ENCODE data around the gene CTNNA3.
"Not testable (repeated sequence)": the region's sequence is repeated elsewhere in the genome, so short reads cannot be mapped to it uniquely, and the experiment has no call there.

Gene CTNNA3

GRCh38 chr10:66365686-66366085 is 1330.3 kb downstream of the CTNNA3 start:
- H3K4me1 ChIP-seq (ENCODE audit: control insufficient read depth, insufficient read depth, low read length): no peaks in the 10 kb centered on the region
- DNase-seq (ENCODE audit: low read depth): peak; percentile 24
- H3K27me3 ChIP-seq (replicated peaks; ENCODE audit: control insufficient read depth, insufficient read depth, low read length): no peaks in the 10 kb centered on the region
- no peaks in the 10 kb centered on the region for H3K36me3 ChIP-seq (ENCODE audit: control insufficient read depth, insufficient read depth, low read length, severe bottlenecking)
- no peak overlapping the region for H3K4me3 ChIP-seq (ENCODE audit: low read length)
- no peak overlapping the region for H3K9ac ChIP-seq (ENCODE audit: low read length)
- H3K9me3 ChIP-seq (ENCODE audit: control insufficient read depth, low read length): no peaks in the 10 kb centered on the region

GRCh38 chr10:66362522-66362921 is 1333.5 kb downstream of the CTNNA3 start:
- Histone ChIP-seq H3K4me3 (ENCODE audit: low read length) (no peak overlapping the region), H3K9me3 (ENCODE audit: control insufficient read depth, low read length) (no peaks in the 10 kb centered on the region), H3K4me1 (ENCODE audit: control insufficient read depth, insufficient read depth, low read length) (no peaks in the 10 kb centered on the region), H3K9ac (ENCODE audit: low read length) (no peak overlapping the region), H3K27me3 (replicated peaks; ENCODE audit: control insufficient read depth, insufficient read depth, low read length) (no peaks in the 10 kb centered on the region), H3K36me3 (ENCODE audit: control insufficient read depth, insufficient read depth, low read length, severe bottlenecking) (no peaks in the 10 kb centered on the region)
- DNase-seq (ENCODE audit: low read depth): no peak

- DNase-seq (ENCODE audit: low read depth); H3K36me3 ChIP-seq (ENCODE audit: control insufficient read depth, insufficient read depth, low read length, severe bottlenecking); H3K9me3 ChIP-seq (ENCODE audit: control insufficient read depth, low read length); H3K4me3 ChIP-seq (ENCODE audit: low read length); H3K4me1 ChIP-seq (ENCODE audit: control insufficient read depth, insufficient read depth, low read length); H3K27me3 ChIP-seq (replicated peaks; ENCODE audit: control insufficient read depth, insufficient read depth, low read length); H3K9ac ChIP-seq (ENCODE audit: low read length): not testable (repeated sequence)
These were observed 1342.2 kb downstream of the CTNNA3 start for GRCh38 chr10:66353822-66354221.

GRCh38 chr10:66353422-66353821 is 1342.6 kb downstream of the CTNNA3 start:
- H3K9me3 ChIP-seq (ENCODE audit: control insufficient read depth, low read length): no peaks in the 10 kb centered on the region
- H3K27me3 ChIP-seq (replicated peaks; ENCODE audit: control insufficient read depth, insufficient read depth, low read length): no peaks in the 10 kb centered on the region
- no peaks in the 10 kb centered on the region for H3K4me1 ChIP-seq (ENCODE audit: control insufficient read depth, insufficient read depth, low read length)
- H3K36me3 ChIP-seq (ENCODE audit: control insufficient read depth, insufficient read depth, low read length, severe bottlenecking): no peaks in the 10 kb centered on the region
- no peak overlapping the region for H3K4me3 ChIP-seq (ENCODE audit: low read length)
- no peak overlapping the region for H3K9ac ChIP-seq (ENCODE audit: low read length)
- peak; percentile 35 for DNase-seq (ENCODE audit: low read depth)

- Histone ChIP-seq H3K9ac (ENCODE audit: low read length) (no peak overlapping the region), H3K4me1 (ENCODE audit: control insufficient read depth, insufficient read depth, low read length) (no peaks in the 10 kb centered on the region), H3K9me3 (ENCODE audit: control insufficient read depth, low read length) (peaks cover 5% of the 10 kb centered on the region), H3K27me3 (replicated peaks; ENCODE audit: control insufficient read depth, insufficient read depth, low read length) (no peaks in the 10 kb centered on the region), H3K4me3 (ENCODE audit: low read length) (no peak overlapping the region), H3K36me3 (ENCODE audit: control insufficient read depth, insufficient read depth, low read length, severe bottlenecking) (no peaks in the 10 kb centered on the region)
- DNase-seq (ENCODE audit: low read depth): no peak
These were observed 1345.2 kb downstream of the CTNNA3 start for GRCh38 chr10:66350622-66351399.

GRCh38 chr10:66349726-66350125 is 1346.3 kb downstream of the CTNNA3 start:
- Histone ChIP-seq H3K36me3 (ENCODE audit: control insufficient read depth, insufficient read depth, low read length, severe bottlenecking) (no peaks in the 10 kb centered on the region), H3K9me3 (ENCODE audit: control insufficient read depth, low read length) (peaks cover 8% of the 10 kb centered on the region), H3K27me3 (replicated peaks; ENCODE audit: control insufficient read depth, insufficient read depth, low read length) (no peaks in the 10 kb centered on the region), H3K4me3 (ENCODE audit: low read length) (no peak overlapping the region), H3K9ac (ENCODE audit: low read length) (no peak overlapping the region), H3K4me1 (ENCODE audit: control insufficient read depth, insufficient read depth, low read length) (no peaks in the 10 kb centered on the region)
- peak; percentile 27 for DNase-seq (ENCODE audit: low read depth)

- Histone ChIP-seq H3K9me3 (ENCODE audit: control insufficient read depth, low read length) (peaks cover 8% of the 10 kb centered on the region), H3K27me3 (replicated peaks; ENCODE audit: control insufficient read depth, insufficient read depth, low read length) (no peaks in the 10 kb centered on the region), H3K4me1 (ENCODE audit: control insufficient read depth, insufficient read depth, low read length) (no peaks in the 10 kb centered on the region), H3K36me3 (ENCODE audit: control insufficient read depth, insufficient read depth, low read length, severe bottlenecking) (no peaks in the 10 kb centered on the region), H3K4me3 (ENCODE audit: low read length) (no peak overlapping the region), H3K9ac (ENCODE audit: low read length) (no peak overlapping the region)
- DNase-seq (ENCODE audit: low read depth): no peak
These were observed 1346.9 kb downstream of the CTNNA3 start for GRCh38 chr10:66349076-66349475.

GRCh38 chr10:66337211-66337610 is 1358.8 kb downstream of the CTNNA3 start:
- no peaks in the 10 kb centered on the region for H3K36me3 ChIP-seq (ENCODE audit: control insufficient read depth, insufficient read depth, low read length, severe bottlenecking)
- no peak for DNase-seq (ENCODE audit: low read depth)
- no peaks in the 10 kb centered on the region for H3K27me3 ChIP-seq (replicated peaks; ENCODE audit: control insufficient read depth, insufficient read depth, low read length)
- no peak overlapping the region for H3K4me3 ChIP-seq (ENCODE audit: low read length)
- peaks cover 4% of the 10 kb centered on the region for H3K9me3 ChIP-seq (ENCODE audit: control insufficient read depth, low read length)
- no peaks in the 10 kb centered on the region for H3K4me1 ChIP-seq (ENCODE audit: control insufficient read depth, insufficient read depth, low read length)
- no peak overlapping the region for H3K9ac ChIP-seq (ENCODE audit: low read length)

GRCh38 chr10:66336791-66337190 is 1359.2 kb downstream of the CTNNA3 start:
- no peaks in the 10 kb centered on the region for H3K4me1 ChIP-seq (ENCODE audit: control insufficient read depth, insufficient read depth, low read length)
- H3K9ac ChIP-seq (ENCODE audit: low read length): no peak overlapping the region
- H3K9me3 ChIP-seq (ENCODE audit: control insufficient read depth, low read length): peaks cover 4% of the 10 kb centered on the region
- no peaks in the 10 kb centered on the region for H3K36me3 ChIP-seq (ENCODE audit: control insufficient read depth, insufficient read depth, low read length, severe bottlenecking)
- no peaks in the 10 kb centered on the region for H3K27me3 ChIP-seq (replicated peaks; ENCODE audit: control insufficient read depth, insufficient read depth, low read length)
- no peak for DNase-seq (ENCODE audit: low read depth)
- H3K4me3 ChIP-seq (ENCODE audit: low read length): no peak overlapping the region

GRCh38 chr10:66335753-66336152 is 1360.2 kb downstream of the CTNNA3 start:
- H3K4me1 ChIP-seq (ENCODE audit: control insufficient read depth, insufficient read depth, low read length); H3K36me3 ChIP-seq (ENCODE audit: control insufficient read depth, insufficient read depth, low read length, severe bottlenecking); DNase-seq (ENCODE audit: low read depth); H3K9ac ChIP-seq (ENCODE audit: low read length); H3K9me3 ChIP-seq (ENCODE audit: control insufficient read depth, low read length); H3K27me3 ChIP-seq (replicated peaks; ENCODE audit: control insufficient read depth, insufficient read depth, low read length); H3K4me3 ChIP-seq (ENCODE audit: low read length): not testable (repeated sequence)

GRCh38 chr10:66329147-66329546 is 1366.8 kb downstream of the CTNNA3 start:
- no peak for DNase-seq (ENCODE audit: low read depth)
- Histone ChIP-seq H3K4me3 (ENCODE audit: low read length) (no peak overlapping the region), H3K4me1 (ENCODE audit: control insufficient read depth, insufficient read depth, low read length) (no peaks in the 10 kb centered on the region), H3K27me3 (replicated peaks; ENCODE audit: control insufficient read depth, insufficient read depth, low read length) (no peaks in the 10 kb centered on the region), H3K9me3 (ENCODE audit: control insufficient read depth, low read length) (no peaks in the 10 kb centered on the region), H3K9ac (ENCODE audit: low read length) (no peak overlapping the region), H3K36me3 (ENCODE audit: control insufficient read depth, insufficient read depth, low read length, severe bottlenecking) (no peaks in the 10 kb centered on the region)

- Histone ChIP-seq H3K4me1 (ENCODE audit: control insufficient read depth, insufficient read depth, low read length) (no peaks in the 10 kb centered on the region), H3K9me3 (ENCODE audit: control insufficient read depth, low read length) (no peaks in the 10 kb centered on the region), H3K4me3 (ENCODE audit: low read length) (no peak overlapping the region), H3K27me3 (replicated peaks; ENCODE audit: control insufficient read depth, insufficient read depth, low read length) (no peaks in the 10 kb centered on the region), H3K9ac (ENCODE audit: low read length) (no peak overlapping the region), H3K36me3 (ENCODE audit: control insufficient read depth, insufficient read depth, low read length, severe bottlenecking) (no peaks in the 10 kb centered on the region)
- peak; percentile 4 for DNase-seq (ENCODE audit: low read depth)
These were observed 1369.1 kb downstream of the CTNNA3 start for GRCh38 chr10:66326876-66327275.
